ENCODE data around the gene RTN4.

Gene RTN4

GRCh38 chr2:54975598-54976492 is 74.4 kb downstream of the RTN4 start:
- TF ChIP-seq Cebpa-rat (IDR thresholded peaks at IDR 0.05): no peak
- Histone ChIP-seq H3K9ac (no peak overlapping the region), H3K36me3 (peaks cover 78% of the 10 kb centered on the region), H3K9me3 (no peaks in the 10 kb centered on the region), H3K4me2 (peak overlapping the region; percentile 58), H4K20me1 (peaks cover 100% of the 10 kb centered on the region), H3K4me3 (no peak overlapping the region), H3K27me3 (no peaks in the 10 kb centered on the region), H3K4me1 (peaks cover 41% of the 10 kb centered on the region), H3K27ac (no peak overlapping the region; the same call in none of the 2 replicates)

GRCh38 chr2:54975175-54975574 is 75.1 kb downstream of the RTN4 start:
- Histone ChIP-seq H3K4me1 (peaks cover 41% of the 10 kb centered on the region), H3K4me3 (no peak overlapping the region), H3K36me3 (peaks cover 79% of the 10 kb centered on the region), H4K20me1 (peaks cover 100% of the 10 kb centered on the region), H3K27ac (no peak overlapping the region), H3K4me2 (no peak overlapping the region), H3K9me3 (no peaks in the 10 kb centered on the region), H3K9ac (no peak overlapping the region), H3K27me3 (no peaks in the 10 kb centered on the region)
- no peak for TF ChIP-seq Cebpa-rat (IDR thresholded peaks at IDR 0.05)

GRCh38 chr2:54969940-54970338 is 80.3 kb downstream of the RTN4 start:
- TF ChIP-seq Cebpa-rat (IDR thresholded peaks at IDR 0.05): no peak
- Histone ChIP-seq H3K9ac (no peak overlapping the region), H3K36me3 (peaks cover 80% of the 10 kb centered on the region)

GRCh38 chr2:54969295-54969939 is 80.8 kb downstream of the RTN4 start:
- Histone ChIP-seq H3K4me2 (no peak overlapping the region), H3K27me3 (no peaks in the 10 kb centered on the region), H3K27ac (no peak overlapping the region), H3K9me3 (no peaks in the 10 kb centered on the region), H4K20me1 (peaks cover 69% of the 10 kb centered on the region), H3K4me3 (no peak overlapping the region), H3K4me1 (no peaks in the 10 kb centered on the region), H3K9ac (no peak overlapping the region), H3K36me3 (peaks cover 74% of the 10 kb centered on the region)
- no peak for TF ChIP-seq Cebpa-rat (IDR thresholded peaks at IDR 0.05)

More at GRCh38 chr2:54969940-54970338, 80.3 kb downstream of the RTN4 start:
- H3K4me1 ChIP-seq: no peaks in the 10 kb centered on the region
- H3K9me3 ChIP-seq: no peaks in the 10 kb centered on the region
- peaks cover 74% of the 10 kb centered on the region for H4K20me1 ChIP-seq
- no peak overlapping the region for H3K4me3 ChIP-seq
- H3K27ac ChIP-seq: no peak overlapping the region
- no peak overlapping the region for H3K4me2 ChIP-seq
- no peaks in the 10 kb centered on the region for H3K27me3 ChIP-seq

- Histone ChIP-seq H3K4me2 (no peak overlapping the region), H3K4me1 (no peaks in the 10 kb centered on the region), H3K4me3 (no peak overlapping the region), H3K27ac (no peak overlapping the region), H3K9me3 (no peaks in the 10 kb centered on the region), H3K36me3 (peaks cover 67% of the 10 kb centered on the region), H3K9ac (no peak overlapping the region), H3K27me3 (no peaks in the 10 kb centered on the region), H4K20me1 (peaks cover 62% of the 10 kb centered on the region)
- TF ChIP-seq Cebpa-rat (IDR thresholded peaks at IDR 0.05): no peak
Measured at GRCh38 chr2:54968561-54969218, 81.6 kb downstream of the RTN4 start.

GRCh38 chr2:54967759-54968365 is 82.4 kb downstream of the RTN4 start:
- Histone ChIP-seq H4K20me1 (peaks cover 53% of the 10 kb centered on the region), H3K27me3 (no peaks in the 10 kb centered on the region), H3K4me3 (no peak overlapping the region), H3K9me3 (no peaks in the 10 kb centered on the region), H3K4me1 (no peaks in the 10 kb centered on the region), H3K4me2 (no peak overlapping the region), H3K36me3 (peaks cover 59% of the 10 kb centered on the region), H3K27ac (no peak overlapping the region), H3K9ac (no peak overlapping the region)
- TF ChIP-seq Cebpa-rat (IDR thresholded peaks at IDR 0.05): no peak

GRCh38 chr2:54967269-54967668 is 83.0 kb downstream of the RTN4 start:
- Histone ChIP-seq H3K9me3 (no peaks in the 10 kb centered on the region), H3K9ac (no peak overlapping the region), H3K4me1 (no peaks in the 10 kb centered on the region), H3K27me3 (no peaks in the 10 kb centered on the region), H3K4me3 (no peak overlapping the region), H3K27ac (no peak overlapping the region), H4K20me1 (peaks cover 47% of the 10 kb centered on the region; the same call in 1 of the 2 replicates), H3K4me2 (no peak overlapping the region), H3K36me3 (peaks cover 53% of the 10 kb centered on the region)
- no peak for TF ChIP-seq Cebpa-rat (IDR thresholded peaks at IDR 0.05)

GRCh38 chr2:54966837-54967236 is 83.4 kb downstream of the RTN4 start:
- no peak overlapping the region for H3K9ac ChIP-seq
- H3K4me3 ChIP-seq: no peak overlapping the region
- H4K20me1 ChIP-seq: peaks cover 43% of the 10 kb centered on the region; the same call in 1 of the 2 replicates
- no peak for TF ChIP-seq Cebpa-rat (IDR thresholded peaks at IDR 0.05)
- no peaks in the 10 kb centered on the region for H3K4me1 ChIP-seq
- no peak overlapping the region for H3K27ac ChIP-seq
- H3K36me3 ChIP-seq: peaks cover 49% of the 10 kb centered on the region
- H3K9me3 ChIP-seq: no peaks in the 10 kb centered on the region
- H3K4me2 ChIP-seq: no peak overlapping the region
- no peaks in the 10 kb centered on the region for H3K27me3 ChIP-seq

GRCh38 chr2:54966165-54966832 is 84.0 kb downstream of the RTN4 start:
- no peak overlapping the region for H3K9ac ChIP-seq
- no peak overlapping the region for H3K4me3 ChIP-seq
- no peaks in the 10 kb centered on the region for H3K4me1 ChIP-seq
- H4K20me1 ChIP-seq: peaks cover 38% of the 10 kb centered on the region; the same call in 1 of the 2 replicates
- H3K36me3 ChIP-seq: peaks cover 43% of the 10 kb centered on the region
- H3K27ac ChIP-seq: no peak overlapping the region
- TF ChIP-seq Cebpa-rat (IDR thresholded peaks at IDR 0.05): no peak
- H3K4me2 ChIP-seq: no peak overlapping the region
- H3K9me3 ChIP-seq: no peaks in the 10 kb centered on the region
- no peaks in the 10 kb centered on the region for H3K27me3 ChIP-seq
